K562 (cell line): Measurements from ENCODE around the gene A4GALT. TPM values are rescaled to one million over a fixed set of nuclear protein-coding genes. Genes with fewer than 3 reads are reported as not detected.

Experiments
- ATAC-seq: fragments of 200-7000 bp; cut with Tn5 transposase; 3 replicates; pipeline ENCODE4 v1.9.1; 2020; ENCODE audit warnings: moderate library complexity
- BruUV-seq: library from RNA; stranded (reverse); fragments of 400-500 nt; replicated peaks from 2 replicates; lab custom pipeline; 2021; lab: Mats Ljungman, UMichigan
- CTCF ChIA-PET: fragments of 300-600 bp; formaldehyde crosslinking; extraction: SDS; loops from one replicate; lab custom pipeline; 2021; ENCODE audit warnings: low intra/inter-chr PET ratio; lab: Yijun Ruan, JAX
- POLR2A ChIA-PET: fragments of 300-600, 350-650 bp; sonication (Branson Sonifier 250); formaldehyde crosslinking; extraction: SDS; loops from one replicate; lab custom pipeline; 2021; ENCODE audit warnings: antibody characterized with exemption, inconsistent platforms; lab: Yijun Ruan, JAX
- DNase-seq, 4 experiments: peaks; one replicate each; pipeline versions ENCODE4 v3.0.0 to v3.0.0-alpha.2; 2011 to 2018; ENCODE audit warnings: low spot score in 3 of 4, mixed read lengths in 3 of 4; ENCODE audit errors: extremely low read depth in 1 of 4
- FAIRE-seq: peaks from 2 replicates; lab custom pipeline; 2011; peaks lifted over from hg19 to GRCh38; lab: Jason Lieb, UNC
- H2AFZ ChIP-seq: 2 replicates; pipeline ENCODE4 v1.6.0; 2011; ENCODE audit warnings: low read depth, low read length, control low read depth, inconsistent platforms
- H3K27ac ChIP-seq: fragments of 200-600 bp; 3 replicates; pipeline ENCODE4 v1.8.0; 2011; ENCODE audit warnings: low read depth, mild to moderate bottlenecking, control low read depth, inconsistent platforms, low read length, moderate library complexity, mixed read lengths; ENCODE audit errors: extremely low read depth
- H3K27me3 ChIP-seq, 2 experiments: fragments of 300-600 bp in 1 of 2; 2 replicates in 1 of 2; 3 replicates in 1 of 2; pipeline versions ENCODE4 v1.6.0 to v1.8.0; 2011; ENCODE audit warnings: inconsistent platforms in 2 of 2, low read length in 2 of 2, mild to moderate bottlenecking in 1 of 2, mixed read lengths in 1 of 2, moderate library complexity in 1 of 2; ENCODE audit not compliant: control insufficient read depth in 2 of 2, insufficient read depth in 2 of 2
- H3K36me3 ChIP-seq: fragments of 300-600 bp; 3 replicates; pipeline ENCODE4 v1.8.0; 2011; ENCODE audit warnings: mild to moderate bottlenecking, low read length, inconsistent platforms; ENCODE audit not compliant: control insufficient read depth, insufficient read depth
- H3K4me1 ChIP-seq, 2 experiments: fragments of 200-600 bp in 1 of 2; replicated peaks in 1 of 2; 2 replicates in 1 of 2; 3 replicates in 1 of 2; pipeline versions ENCODE4 v1.5.1 to v1.8.0; 2011; ENCODE audit warnings: inconsistent platforms in 2 of 2, low read length in 2 of 2, mild to moderate bottlenecking in 1 of 2, mixed read lengths in 1 of 2, moderate library complexity in 1 of 2; ENCODE audit not compliant: control insufficient read depth in 2 of 2, insufficient read depth in 2 of 2
- H3K4me2 ChIP-seq: 2 replicates; pipeline ENCODE4 v1.6.1; 2011; ENCODE audit warnings: low read length, control low read depth, inconsistent platforms, mixed read lengths; ENCODE audit not compliant: insufficient read depth
- H3K4me3 ChIP-seq: fragments of 200-600 bp; sonication (generic), shearing (Covaris generic); 2 replicates; pipeline ENCODE4 v1.5.1; 2016; ENCODE audit warnings: control low read depth, inconsistent platforms
- H3K79me2 ChIP-seq: fragments of 200-600 bp; 3 replicates; pipeline ENCODE4 v1.8.0; 2011; ENCODE audit warnings: low read length, inconsistent platforms; ENCODE audit not compliant: control insufficient read depth, insufficient read depth
- H3K9ac ChIP-seq, 2 experiments: 2 replicates each; pipeline versions ENCODE4 v1.6.0 to v1.6.1; 2011; ENCODE audit warnings: low read depth in 2 of 2, low read length in 2 of 2, control low read depth in 1 of 2, inconsistent platforms in 1 of 2, mild to moderate bottlenecking in 1 of 2, mixed read lengths in 1 of 2; ENCODE audit not compliant: insufficient read depth in 1 of 2
- H3K9me1 ChIP-seq: one replicate; pipeline ENCODE4 v1.6.0; 2011; ENCODE audit warnings: inconsistent platforms, mild to moderate bottlenecking, low read length, moderate library complexity; ENCODE audit not compliant: control insufficient read depth, insufficient read depth
- H3K9me3 ChIP-seq: replicated peaks from 2 replicates; pipeline ENCODE4 v1.5.1; 2011; ENCODE audit warnings: low read depth, low read length, inconsistent platforms; ENCODE audit not compliant: control insufficient read depth, insufficient read depth
- H4K20me1 ChIP-seq: replicated peaks from 2 replicates; pipeline ENCODE4 v1.6.1; 2011; ENCODE audit warnings: low read length, inconsistent platforms, mixed read lengths; ENCODE audit not compliant: control insufficient read depth, insufficient read depth
- USF2 ChIP-seq: sonication (generic); formaldehyde crosslinking; IDR thresholded peaks from 2 replicates; pipeline ENCODE4 v1.5.0; 2020; ENCODE audit warnings: missing genetic modification reagents
- ZNF41 ChIP-seq: fragments of 250-450 bp; sonication (Bioruptor Pico); conservative IDR thresholded peaks from 2 replicates; pipeline ENCODE4 v1.4.0; 2020; ENCODE audit warnings: mild to moderate bottlenecking
- WGBS: fragments of 100-300 bp; shearing (Covaris generic); methylation state at CpG from one replicate; pipeline ENCODE4 v1.1.6; 2016; ENCODE audit warnings: low coverage, mixed read lengths; ENCODE audit not compliant: insufficient coverage; ENCODE audit errors: missing lambda C conversion rate; 5-methylcytosine and 5-hydroxymethylcytosine counted together
- in situ Hi-C: fragments of 300-500 bp; cut with MboI; formaldehyde crosslinking; loops from 4 replicates; pipeline ENCODE4 v1.15.0; 2018; ENCODE audit warnings: inconsistent platforms, mixed read lengths
- intact Hi-C: fragments of 100-400 bp; cut with micrococcal nuclease; formaldehyde crosslinking; loops from 2 replicates; pipeline ENCODE4 v1.14.2; 2022
- polyA plus RNA-seq, 8 experiments: library from polyadenylated mRNA; depleted of rRNA in 4 of 8; stranded (reverse) in 5 of 8; unstranded in 3 of 8; fragments of >200 nt; fragmentation: Nextera tagmentation in 2 of 8; fragmentation: Illumina TruSeq in 1 of 8; extraction: Ambion mirVana in 2 of 8; extraction: Trizol in 1 of 8; gene quantifications; 2 replicates each; pipeline versions ENCODE4 v1.2.1 to v1.2.3, GENCODE V29; 2011 to 2014; ENCODE audit warnings: inconsistent platforms in 1 of 8, missing spikeins in 1 of 8
- total RNA-seq, 7 experiments: library from RNA; depleted of rRNA in 6 of 7; stranded (reverse); fragments of >200 nt in 6 of 7; fragmentation: Illumina TruSeq in 2 of 7; extraction: Trizol in 2 of 7; gene quantifications; 2 replicates each; pipeline versions ENCODE4 v1.2.1 to v1.2.3, GENCODE V29; 2011 to 2021; ENCODE audit warnings: low replicate concordance in 1 of 7

Gene A4GALT
- total and polyA plus RNA-seq, 9 of the 15 experiments (the other 6 are each of a cell fraction or from before 2014, with no cell fraction given), result 0.07 to 0.11 TPM; not detected in 7

GRCh38 chr22:42763965-42764480 is 43.4 kb upstream of the A4GALT start:
- 20% methylated on average over 11 of the region's 13 CpGs for WGBS
- H3K9me3 ChIP-seq, result no peaks in the 10 kb centered on the region
- no peak overlapping the region for H3K27ac ChIP-seq
- no peak overlapping the region for H2AFZ ChIP-seq
- no peak overlapping the region for H3K4me2 ChIP-seq
- no peaks in the 10 kb centered on the region for H3K36me3 ChIP-seq
- ChIA-PET POLR2A (interaction anchor here (0.6 kb wide), 2 partner anchors 86 to 317 kb away, joined by 3 to 4 read pairs; no protein-coding TSS in a partner anchor), CTCF (no interaction called here)
- in situ Hi-C loops (no loop called here), intact Hi-C loops (no loop called here)
- FAIRE-seq (no peak), ATAC-seq (no peak), DNase-seq (peak in 1 of 4 experiments; percentile 2)
- peaks cover 0 to 15% of the 10 kb centered on the region in 2 experiments; a peak in 3 of 5 replicates for H3K4me1 ChIP-seq
- H4K20me1 ChIP-seq, result no peaks in the 10 kb centered on the region
- H3K9me1 ChIP-seq, result no peaks in the 10 kb centered on the region
- H3K27me3 ChIP-seq, result no peaks in the 10 kb centered on the region
- H3K4me3 ChIP-seq, result no peak overlapping the region
- H3K9ac ChIP-seq, result no peak overlapping the region
- no peaks in the 10 kb centered on the region for H3K79me2 ChIP-seq
- no TSS peak for BruUV-seq
- TF ChIP-seq USF2 (CRISPR knock-in tag), result peak; percentile 23; the same call in 1 of the 2 replicates
- TF ChIP-seq ZNF41 (CRISPR knock-in tag), result no peak
